AG04450 (cell line): ENCODE results near the gene DMXL1. TPM values are rescaled to one million over a fixed set of nuclear protein-coding genes. Genes with fewer than 3 reads are reported as not detected.

Experiments used
- CTCF ChIA-PET: fragments of 300-600, 350-600 bp; formaldehyde crosslinking; extraction: SDS; loops from one replicate; lab custom pipeline; 2022; ENCODE audit warnings: antibody characterized with exemption, inconsistent platforms; lab: Charles Lee
- POLR2A ChIA-PET: fragments of 350-600 bp; formaldehyde crosslinking; extraction: SDS; loops from one replicate; lab custom pipeline; 2021; ENCODE audit warnings: antibody characterized with exemption, inconsistent platforms; lab: Yijun Ruan, JAX
- DNase-seq: peaks from one replicate; pipeline ENCODE4 v3.0.0-alpha.2; 2011; ENCODE audit warnings: low read depth, low spot score
- H3K27ac ChIP-seq: one replicate; pipeline ENCODE4 v1.5.1; 2012; ENCODE audit warnings: low read depth, low read length, control low read depth
- H3K27me3 ChIP-seq: one replicate; pipeline ENCODE4 v1.6.0; 2012; ENCODE audit warnings: low read length; ENCODE audit not compliant: control insufficient read depth, insufficient read depth
- H3K4me3 ChIP-seq: 2 replicates; pipeline ENCODE4 v1.5.1; 2011; ENCODE audit warnings: mild to moderate bottlenecking, low read depth, low read length, control low read depth
- H3K9me3 ChIP-seq: 2 replicates; pipeline ENCODE4 v1.5.1; 2012; ENCODE audit warnings: low read length; ENCODE audit not compliant: control insufficient read depth, insufficient read depth
- CTCF ChIP-seq: IDR thresholded peaks from 2 replicates; pipeline ENCODE4 v1.5.1; 2011; ENCODE audit warnings: low read depth, low read length, control low read depth, inconsistent platforms
- polyA plus RNA-seq: library from polyadenylated mRNA; depleted of rRNA; stranded (reverse); fragments of >200 nt; gene quantifications from 2 replicates; pipeline ENCODE4 v1.2.3, GENCODE V29; 2011; rRNA removed
- small RNA-seq: library from RNA; depleted of rRNA; stranded (forward); fragments of <200 nt; gene quantifications from one replicate; pipeline ENCODE3, GENCODE V24; 2012; ENCODE audit warnings: low read depth; ENCODE audit not compliant: insufficient read length

The DMXL1 gene
- polyA plus RNA-seq, 1 experiment: 22.2 TPM

GRCh38 chr5:119291056-119291455 is 220.2 kb downstream of the DMXL1 start:
- TF ChIP-seq CTCF: no peak
- Histone ChIP-seq H3K4me3 (no peak overlapping the region), H3K27ac (no peak overlapping the region), H3K9me3 (no peaks in the 10 kb centered on the region), H3K27me3 (no peaks in the 10 kb centered on the region)
- POLR2A ChIA-PET: interaction anchor here (1.8 kb wide), 1 partner anchor 12 kb away, joined by 8 read pairs; no protein-coding TSS in a partner anchor
- DNase-seq: no peak
- CTCF ChIA-PET: interaction anchor here (1.2 to 4.2 kb wide), 3 partner anchors 10 to 303 kb away, joined by 3 to 17 read pairs (median 7); partner anchors contain the start of gene DTWD2

- TF ChIP-seq CTCF: no peak
- Histone ChIP-seq H3K9me3 (no peaks in the 10 kb centered on the region), H3K27me3 (no peaks in the 10 kb centered on the region), H3K4me3 (no peak overlapping the region), H3K27ac (no peak overlapping the region)
- CTCF ChIA-PET: interaction anchor here (2.2 kb wide), 1 partner anchor 304 kb away, joined by 7 read pairs; the partner anchor contains the start of gene DTWD2
- no peak for DNase-seq
- POLR2A ChIA-PET: no interaction called here
Measured at GRCh38 chr5:119291877-119292276, 221.0 kb downstream of the DMXL1 start.

GRCh38 chr5:119292701-119293515 is 222.0 kb downstream of the DMXL1 start:
- POLR2A ChIA-PET: no interaction called here
- Histone ChIP-seq H3K9me3 (no peaks in the 10 kb centered on the region), H3K27me3 (no peaks in the 10 kb centered on the region), H3K27ac (no peak overlapping the region), H3K4me3 (no peak overlapping the region)
- no peak for DNase-seq
- no peak for TF ChIP-seq CTCF
- CTCF ChIA-PET: no interaction called here

- no peak for DNase-seq
- Histone ChIP-seq H3K4me3 (no peak overlapping the region), H3K27ac (no peak overlapping the region), H3K27me3 (no peaks in the 10 kb centered on the region), H3K9me3 (no peaks in the 10 kb centered on the region)
- no peak for TF ChIP-seq CTCF
- ChIA-PET CTCF (no interaction called here), POLR2A (no interaction called here)
Measured at GRCh38 chr5:119293516-119293829, 222.6 kb downstream of the DMXL1 start.

Small RNAs within 50 kb of the gene (small RNA-seq; reads per million reads assigned to genes)
- not detected for gene LAMTOR3P2
- gene MIR5706: not detected
- gene RNU6-701P: not detected

Other genes with a start within 250 kb of the DMXL1 start
- 1.5 and 1.9 TPM in 2 replicates for gene DTWD2, start 82.5 kb upstream of the DMXL1 start, polyA plus RNA-seq